Measurements from ENCODE around the gene HCST. TPM values are rescaled to one million over a fixed set of nuclear protein-coding genes. Genes with fewer than 3 reads are reported as not detected.

The HCST gene
- total RNA-seq, 4 donors from 2014 or later: 1.2 to 1.5 TPM; not detected in 2

DNA sequence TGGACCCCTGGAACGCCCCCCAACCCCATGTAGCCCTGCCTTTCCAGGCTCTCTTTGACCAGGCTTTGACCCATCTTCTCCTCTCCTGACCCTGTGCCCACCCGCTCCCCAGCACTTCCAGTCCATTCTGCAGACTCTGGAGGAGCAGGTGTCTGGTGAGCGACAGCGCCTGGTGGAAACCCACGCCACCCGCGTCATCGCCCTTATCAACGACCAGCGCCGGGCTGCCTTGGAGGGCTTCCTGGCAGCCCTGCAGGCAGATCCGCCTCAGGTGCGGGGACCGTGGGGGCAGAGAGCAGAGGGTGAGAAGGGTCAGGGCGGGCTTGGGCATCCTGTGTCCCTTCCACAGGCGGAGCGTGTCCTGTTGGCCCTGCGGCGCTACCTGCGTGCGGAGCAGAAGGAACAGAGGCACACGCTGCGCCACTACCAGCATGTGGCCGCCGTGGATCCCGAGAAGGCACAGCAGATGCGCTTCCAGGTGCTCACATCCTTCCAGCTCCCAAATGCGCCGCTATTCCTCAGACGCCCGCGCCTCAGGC is 27.9 kb upstream of the HCST start:
- Histone ChIP-seq H3K9me3 (no peaks in the 10 kb centered on the region), H3K4me1 (peaks cover 6% of the 10 kb centered on the region in 2 donors), H3K36me3 (no peaks in the 10 kb centered on the region), H3K27ac (no peak overlapping the region), H3K4me3 (no peak overlapping the region), H3K27me3 (peaks cover 27 to 39% (median 32%) of the 10 kb centered on the region in 3 donors)
- in situ Hi-C loops (cut with MboI; ENCODE audit: low sequenced_read_pairs in 4 of 4) (no loop called here), intact Hi-C loops (cut with DNase I; ENCODE audit: low total_unique reads) (no loop called here)
- ATAC-seq (no peak), DNase-seq (no peak)
- no peak for TF ChIP-seq POLR2A (IDR thresholded peaks at IDR 0.05)
- TF ChIP-seq, protein P1, sequence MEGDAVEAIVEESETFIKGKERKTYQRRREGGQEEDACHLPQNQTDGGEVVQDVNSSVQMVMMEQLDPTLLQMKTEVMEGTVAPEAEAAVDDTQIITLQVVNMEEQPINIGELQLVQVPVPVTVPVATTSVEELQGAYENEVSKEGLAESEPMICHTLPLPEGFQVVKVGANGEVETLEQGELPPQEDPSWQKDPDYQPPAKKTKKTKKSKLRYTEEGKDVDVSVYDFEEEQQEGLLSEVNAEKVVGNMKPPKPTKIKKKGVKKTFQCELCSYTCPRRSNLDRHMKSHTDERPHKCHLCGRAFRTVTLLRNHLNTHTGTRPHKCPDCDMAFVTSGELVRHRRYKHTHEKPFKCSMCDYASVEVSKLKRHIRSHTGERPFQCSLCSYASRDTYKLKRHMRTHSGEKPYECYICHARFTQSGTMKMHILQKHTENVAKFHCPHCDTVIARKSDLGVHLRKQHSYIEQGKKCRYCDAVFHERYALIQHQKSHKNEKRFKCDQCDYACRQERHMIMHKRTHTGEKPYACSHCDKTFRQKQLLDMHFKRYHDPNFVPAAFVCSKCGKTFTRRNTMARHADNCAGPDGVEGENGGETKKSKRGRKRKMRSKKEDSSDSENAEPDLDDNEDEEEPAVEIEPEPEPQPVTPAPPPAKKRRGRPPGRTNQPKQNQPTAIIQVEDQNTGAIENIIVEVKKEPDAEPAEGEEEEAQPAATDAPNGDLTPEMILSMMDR (IDR thresholded peaks at IDR 0.05 in 4 of 5, conservative IDR thresholded peaks at IDR 0.05 in 1 of 5): no peak

DNA sequence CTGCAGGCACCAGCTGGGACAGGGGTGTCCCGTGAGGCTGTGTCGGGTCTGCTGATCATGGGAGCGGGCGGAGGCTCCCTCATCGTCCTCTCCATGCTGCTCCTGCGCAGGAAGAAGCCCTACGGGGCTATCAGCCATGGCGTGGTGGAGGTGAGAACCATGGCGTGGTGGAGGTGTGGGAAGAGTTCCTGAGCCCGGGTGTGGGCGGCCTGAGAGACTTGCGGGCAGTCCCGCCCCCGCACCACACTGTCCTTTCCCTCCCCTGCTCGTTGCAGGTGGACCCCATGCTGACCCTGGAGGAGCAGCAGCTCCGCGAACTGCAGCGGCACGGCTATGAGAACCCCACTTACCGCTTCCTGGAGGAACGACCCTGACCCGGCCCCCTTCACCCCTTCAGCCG is 23.3 kb upstream of the HCST start:
- peaks cover 0 to 12% (median 4%) of the 10 kb centered on the region in 3 donors for H3K27me3 ChIP-seq
- H3K9me3 ChIP-seq: no peaks in the 10 kb centered on the region
- TF ChIP-seq POLR2A (IDR thresholded peaks at IDR 0.05): no peak
- TF ChIP-seq, protein P1 (IDR thresholded peaks at IDR 0.05 in 4 of 5, conservative IDR thresholded peaks at IDR 0.05 in 1 of 5): no peak
- intact Hi-C loops (cut with DNase I; ENCODE audit: low total_unique reads): no loop called here
- H3K27ac ChIP-seq: no peak overlapping the region
- H3K4me1 ChIP-seq: no peaks in the 10 kb centered on the region
- DNase-seq (no peak), ATAC-seq (no peak)
- no peaks in the 10 kb centered on the region for H3K36me3 ChIP-seq
- in situ Hi-C loops (cut with MboI; ENCODE audit: low sequenced_read_pairs in 4 of 4): no loop called here
- no peak overlapping the region for H3K4me3 ChIP-seq

DNA sequence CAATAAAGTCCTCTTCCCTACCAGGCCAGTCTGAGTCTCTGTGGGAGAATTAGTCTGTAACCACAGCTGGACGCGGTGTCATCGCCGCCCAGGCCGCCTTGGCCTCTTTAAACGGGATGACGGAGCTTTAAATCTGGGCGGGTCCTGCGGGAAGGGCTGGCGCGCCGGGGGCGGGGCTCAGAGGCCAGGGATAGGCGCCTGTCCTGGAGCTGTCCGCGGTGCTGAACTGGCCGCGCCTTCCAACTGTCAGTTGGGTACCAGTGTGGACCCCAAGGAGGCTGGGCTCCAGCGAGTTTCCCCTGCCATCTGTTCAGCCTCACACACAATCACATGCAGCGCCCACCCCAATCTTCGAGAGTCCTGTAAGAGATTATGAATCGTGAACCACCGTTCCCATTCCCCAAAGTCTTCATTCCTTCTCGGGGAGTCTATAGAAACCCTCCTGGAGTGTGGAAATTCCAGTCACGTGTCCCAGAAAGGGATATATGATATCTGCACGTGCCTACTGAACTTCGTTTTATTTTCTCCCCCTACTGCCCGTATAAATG is 22.5 kb upstream of the HCST start:
- Histone ChIP-seq H3K36me3 (no peaks in the 10 kb centered on the region), H3K9me3 (no peaks in the 10 kb centered on the region), H3K4me3 (no peak overlapping the region), H3K27me3 (peaks cover 0 to 12% (median 4%) of the 10 kb centered on the region in 3 donors), H3K27ac (no peak overlapping the region), H3K4me1 (no peaks in the 10 kb centered on the region)
- ATAC-seq (peak; percentile 68 to 79), DNase-seq (peak; percentile 56 to 63)
- in situ Hi-C loops (cut with MboI; ENCODE audit: low sequenced_read_pairs in 4 of 4): loop anchor here in 1 of 4 donors (10.0 kb wide), 1 partner anchor 55 kb away; the partner anchor contains the start of gene LRFN3
- no peak for TF ChIP-seq POLR2A (IDR thresholded peaks at IDR 0.05)
- TF ChIP-seq, protein P1 (IDR thresholded peaks at IDR 0.05 in 4 of 5, conservative IDR thresholded peaks at IDR 0.05 in 1 of 5): no peak
- intact Hi-C loops (cut with DNase I; ENCODE audit: low total_unique reads): no loop called here

DNA sequence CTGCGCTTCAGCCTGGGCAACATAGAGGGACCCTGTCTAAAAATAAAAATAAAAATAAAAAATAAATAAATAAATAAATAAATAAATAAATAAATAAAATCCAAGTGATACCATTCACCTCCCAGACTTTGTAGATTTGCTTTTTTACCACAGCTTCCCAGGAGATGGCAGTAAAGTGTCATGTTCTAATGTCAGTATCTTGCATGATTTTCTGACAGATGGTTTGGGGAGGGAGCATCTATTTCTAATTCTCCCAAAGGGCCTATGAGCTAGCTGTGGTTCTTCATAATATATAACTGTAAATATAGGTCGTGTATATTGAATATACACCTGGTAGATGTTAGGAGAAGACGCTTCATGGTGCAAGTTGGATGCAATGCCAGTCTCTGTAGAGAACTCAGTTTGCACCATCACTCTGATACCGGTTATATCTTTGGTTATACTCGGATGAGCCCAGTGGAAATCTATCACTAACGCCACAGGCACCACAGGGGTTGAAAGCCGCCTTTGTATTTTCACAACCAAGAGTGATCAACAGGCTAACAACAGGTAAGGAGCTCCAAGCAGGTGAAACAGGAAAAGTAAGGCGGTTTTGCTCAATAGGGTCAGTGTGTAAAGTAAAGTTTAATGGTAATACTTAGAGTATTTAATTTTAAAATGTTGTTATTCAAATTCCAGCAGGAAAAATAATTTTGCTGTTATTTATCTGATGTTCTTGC is 20.1 kb upstream of the HCST start:
- no peak for DNase-seq
- in situ Hi-C loops (cut with MboI; ENCODE audit: low sequenced_read_pairs in 4 of 4) (loop anchor here in 1 of 4 donors (10.0 kb wide), 1 partner anchor 53 kb away; the partner anchor contains the start of gene LRFN3), intact Hi-C loops (cut with DNase I; ENCODE audit: low total_unique reads) (loop anchor here (1.0 kb wide), 1 partner anchor 49 kb away; no protein-coding TSS in a partner anchor)
- TF ChIP-seq POLR2A (IDR thresholded peaks at IDR 0.05): no peak
- TF ChIP-seq, protein P1 (IDR thresholded peaks at IDR 0.05 in 4 of 5, conservative IDR thresholded peaks at IDR 0.05 in 1 of 5): peak in 4 of 5 experiments; percentile 17 to 44 (median 28)
- Histone ChIP-seq H3K4me1 (no peaks in the 10 kb centered on the region), H3K9me3 (no peaks in the 10 kb centered on the region), H3K27ac (no peak overlapping the region), H3K27me3 (peaks cover 0 to 9% (median 4%) of the 10 kb centered on the region in 3 donors), H3K4me3 (no peak overlapping the region), H3K36me3 (no peaks in the 10 kb centered on the region)
- peak in 1 of 2 donors; percentile 63 for ATAC-seq
